Neural cell (in vitro differentiated cells): ENCODE results near the gene RPS6KA5. TPM values are rescaled to one million over a fixed set of nuclear protein-coding genes. Genes with fewer than 3 reads are reported as not detected.

ENCODE experiments used
- H2AFZ ChIP-seq: fragments of 200-600, 300-800 bp; sonication (generic), shearing (Covaris generic); 2 replicates; pipeline ENCODE4 v1.6.0; 2014; ENCODE audit warnings: low read depth, mild to moderate bottlenecking, antibody characterized with exemption, low read length, moderate library complexity
- H3F3A ChIP-seq: fragments of 200-600 bp; shearing (Covaris generic); 2 replicates; pipeline ENCODE4 v1.6.1; 2016; ENCODE audit warnings: mild to moderate bottlenecking, moderate library complexity, mixed read lengths, antibody characterized with exemption, low read length; ENCODE audit not compliant: insufficient read depth, poor library complexity, severe bottlenecking
- H3K27ac ChIP-seq: fragments of 200-600, 300-800 bp; sonication (generic), shearing (Covaris generic); 2 replicates; pipeline ENCODE4 v1.5.1; 2014; ENCODE audit warnings: mild to moderate bottlenecking, low read length, moderate library complexity
- H3K27me3 ChIP-seq: fragments of 300-800, 200-600 bp; sonication (generic), shearing (Covaris generic); 2 replicates; pipeline ENCODE4 v1.6.0; 2014; ENCODE audit warnings: mild to moderate bottlenecking, low read depth, low read length, moderate library complexity; ENCODE audit not compliant: insufficient read depth
- H3K36me3 ChIP-seq: fragments of 300-800, 200-600 bp; sonication (generic), shearing (Covaris generic); 2 replicates; pipeline ENCODE4 v1.5.1; 2014; ENCODE audit warnings: mild to moderate bottlenecking, antibody characterized with exemption, low read length, moderate library complexity; ENCODE audit not compliant: insufficient read depth
- H3K4me2 ChIP-seq: fragments of 300-800, 200-600 bp; sonication (generic), shearing (Covaris generic); 2 replicates; pipeline ENCODE4 v1.6.0; 2014; ENCODE audit warnings: mild to moderate bottlenecking, low read length
- H3K4me3 ChIP-seq: fragments of 300-800, 200-600 bp; sonication (generic), shearing (Covaris generic); 2 replicates; pipeline ENCODE4 v1.5.1; 2014; ENCODE audit warnings: mild to moderate bottlenecking, low read length, moderate library complexity
- H3K79me2 ChIP-seq: fragments of 200-600 bp; shearing (Covaris generic); replicated peaks from 2 replicates; pipeline ENCODE4 v1.6.0; 2014; ENCODE audit warnings: mild to moderate bottlenecking, low read length, moderate library complexity; ENCODE audit not compliant: insufficient read depth
- H3K9ac ChIP-seq: fragments of 300-800, 200-600 bp; sonication (generic), shearing (Covaris generic); 2 replicates; pipeline ENCODE4 v1.6.1; 2016; ENCODE audit warnings: mild to moderate bottlenecking, low read length, mixed read lengths
- H3K9me2 ChIP-seq: fragments of 200-600 bp; shearing (Covaris generic); 2 replicates; pipeline ENCODE4 v1.6.1; 2016; ENCODE audit warnings: mild to moderate bottlenecking, low read length, mixed read lengths; ENCODE audit not compliant: insufficient read depth
- H3K9me3 ChIP-seq: fragments of 200-600, 300-800 bp; sonication (generic), shearing (Covaris generic); 2 replicates; pipeline ENCODE4 v1.6.1; 2016; ENCODE audit warnings: mild to moderate bottlenecking, mixed run types, low read length, moderate library complexity, mixed read lengths
- H4K20me1 ChIP-seq: fragments of 200-600 bp; shearing (Covaris generic); 2 replicates; pipeline ENCODE4 v1.6.1; 2016; ENCODE audit warnings: mild to moderate bottlenecking, mixed run types; ENCODE audit not compliant: insufficient read depth
- EP300 ChIP-seq: fragments of 450-650 bp; conservative IDR thresholded peaks from 2 replicates; pipeline ENCODE4 v1.6.1; 2014; ENCODE audit warnings: antibody characterized with exemption, mild to moderate bottlenecking, moderate library complexity; ENCODE audit not compliant: poor library complexity, severe bottlenecking
- EZH2 ChIP-seq: fragments of 200-600, 300-800 bp; shearing (Covaris generic), sonication (generic); IDR thresholded peaks from 2 replicates; pipeline ENCODE4 v1.6.1; 2014; ENCODE audit warnings: antibody characterized with exemption, low read length, borderline replicate concordance, mild to moderate bottlenecking; ENCODE audit not compliant: insufficient read depth, poor library complexity, severe bottlenecking
- MXI1 ChIP-seq: fragments of 450-650 bp; conservative IDR thresholded peaks from 2 replicates; pipeline ENCODE4 v1.6.1; 2014; ENCODE audit warnings: antibody characterized with exemption, mild to moderate bottlenecking; ENCODE audit not compliant: poor library complexity, severe bottlenecking
- POLR2AphosphoS5 ChIP-seq: IDR thresholded peaks from 2 replicates; pipeline ENCODE4 v1.6.1; 2012
- RAD21 ChIP-seq: fragments of 450-650 bp; conservative IDR thresholded peaks from 2 replicates; pipeline ENCODE4 v1.6.1; 2014; ENCODE audit warnings: antibody characterized with exemption, mild to moderate bottlenecking, moderate library complexity
- SMC3 ChIP-seq: fragments of 450-650 bp; conservative IDR thresholded peaks from 2 replicates; pipeline ENCODE4 v1.6.1; 2014; ENCODE audit warnings: antibody characterized with exemption, mild to moderate bottlenecking, moderate library complexity; ENCODE audit not compliant: poor library complexity
- TAF1 ChIP-seq: IDR thresholded peaks from 2 replicates; pipeline ENCODE4 v1.6.1; 2012; ENCODE audit warnings: low read depth
- polyA plus RNA-seq: library from polyadenylated mRNA; depleted of rRNA; stranded (reverse); fragments of >200 nt; gene quantifications from 2 replicates; pipeline ENCODE4 v1.2.3, GENCODE V29; 2014
- TF ChIP-seq, protein P1 (sequence below): fragments of 450-650 bp; IDR thresholded peaks from 2 replicates; pipeline ENCODE4 v1.5.1; 2014; ENCODE audit warnings: antibody characterized with exemption, mild to moderate bottlenecking, moderate library complexity; ENCODE audit not compliant: poor library complexity, severe bottlenecking
- TF ChIP-seq, protein P2 (sequence below): IDR thresholded peaks from 2 replicates; pipeline ENCODE4 v1.6.1; 2012; ENCODE audit warnings: borderline replicate concordance

The RPS6KA5 gene
- polyA plus RNA-seq, 1 donor from 2014 or later, result 6.3 TPM

- TF ChIP-seq MXI1, result no peak
- no peak for TF ChIP-seq TAF1
- TF ChIP-seq, protein P1, sequence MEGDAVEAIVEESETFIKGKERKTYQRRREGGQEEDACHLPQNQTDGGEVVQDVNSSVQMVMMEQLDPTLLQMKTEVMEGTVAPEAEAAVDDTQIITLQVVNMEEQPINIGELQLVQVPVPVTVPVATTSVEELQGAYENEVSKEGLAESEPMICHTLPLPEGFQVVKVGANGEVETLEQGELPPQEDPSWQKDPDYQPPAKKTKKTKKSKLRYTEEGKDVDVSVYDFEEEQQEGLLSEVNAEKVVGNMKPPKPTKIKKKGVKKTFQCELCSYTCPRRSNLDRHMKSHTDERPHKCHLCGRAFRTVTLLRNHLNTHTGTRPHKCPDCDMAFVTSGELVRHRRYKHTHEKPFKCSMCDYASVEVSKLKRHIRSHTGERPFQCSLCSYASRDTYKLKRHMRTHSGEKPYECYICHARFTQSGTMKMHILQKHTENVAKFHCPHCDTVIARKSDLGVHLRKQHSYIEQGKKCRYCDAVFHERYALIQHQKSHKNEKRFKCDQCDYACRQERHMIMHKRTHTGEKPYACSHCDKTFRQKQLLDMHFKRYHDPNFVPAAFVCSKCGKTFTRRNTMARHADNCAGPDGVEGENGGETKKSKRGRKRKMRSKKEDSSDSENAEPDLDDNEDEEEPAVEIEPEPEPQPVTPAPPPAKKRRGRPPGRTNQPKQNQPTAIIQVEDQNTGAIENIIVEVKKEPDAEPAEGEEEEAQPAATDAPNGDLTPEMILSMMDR, result no peak
- no peak for TF ChIP-seq RAD21
- TF ChIP-seq POLR2AphosphoS5, result no peak
- no peak for TF ChIP-seq SMC3
- no peak for TF ChIP-seq EP300
- TF ChIP-seq, protein P2, sequence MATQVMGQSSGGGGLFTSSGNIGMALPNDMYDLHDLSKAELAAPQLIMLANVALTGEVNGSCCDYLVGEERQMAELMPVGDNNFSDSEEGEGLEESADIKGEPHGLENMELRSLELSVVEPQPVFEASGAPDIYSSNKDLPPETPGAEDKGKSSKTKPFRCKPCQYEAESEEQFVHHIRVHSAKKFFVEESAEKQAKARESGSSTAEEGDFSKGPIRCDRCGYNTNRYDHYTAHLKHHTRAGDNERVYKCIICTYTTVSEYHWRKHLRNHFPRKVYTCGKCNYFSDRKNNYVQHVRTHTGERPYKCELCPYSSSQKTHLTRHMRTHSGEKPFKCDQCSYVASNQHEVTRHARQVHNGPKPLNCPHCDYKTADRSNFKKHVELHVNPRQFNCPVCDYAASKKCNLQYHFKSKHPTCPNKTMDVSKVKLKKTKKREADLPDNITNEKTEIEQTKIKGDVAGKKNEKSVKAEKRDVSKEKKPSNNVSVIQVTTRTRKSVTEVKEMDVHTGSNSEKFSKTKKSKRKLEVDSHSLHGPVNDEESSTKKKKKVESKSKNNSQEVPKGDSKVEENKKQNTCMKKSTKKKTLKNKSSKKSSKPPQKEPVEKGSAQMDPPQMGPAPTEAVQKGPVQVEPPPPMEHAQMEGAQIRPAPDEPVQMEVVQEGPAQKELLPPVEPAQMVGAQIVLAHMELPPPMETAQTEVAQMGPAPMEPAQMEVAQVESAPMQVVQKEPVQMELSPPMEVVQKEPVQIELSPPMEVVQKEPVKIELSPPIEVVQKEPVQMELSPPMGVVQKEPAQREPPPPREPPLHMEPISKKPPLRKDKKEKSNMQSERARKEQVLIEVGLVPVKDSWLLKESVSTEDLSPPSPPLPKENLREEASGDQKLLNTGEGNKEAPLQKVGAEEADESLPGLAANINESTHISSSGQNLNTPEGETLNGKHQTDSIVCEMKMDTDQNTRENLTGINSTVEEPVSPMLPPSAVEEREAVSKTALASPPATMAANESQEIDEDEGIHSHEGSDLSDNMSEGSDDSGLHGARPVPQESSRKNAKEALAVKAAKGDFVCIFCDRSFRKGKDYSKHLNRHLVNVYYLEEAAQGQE, result no peak
- no peak for TF ChIP-seq EZH2
- no peaks in the 10 kb centered on the region for H3K36me3 ChIP-seq
- no peaks in the 10 kb centered on the region for H3K79me2 ChIP-seq
- no peaks in the 10 kb centered on the region for H4K20me1 ChIP-seq
- no peaks in the 10 kb centered on the region for H3K9me3 ChIP-seq
- H3K27ac ChIP-seq, result no peak overlapping the region
- no peaks in the 10 kb centered on the region for H3K9me2 ChIP-seq
- no peak overlapping the region for H2AFZ ChIP-seq
- no peaks in the 10 kb centered on the region for H3F3A ChIP-seq
- no peak overlapping the region for H3K9ac ChIP-seq
- H3K27me3 ChIP-seq, result no peaks in the 10 kb centered on the region
- no peak overlapping the region for H3K4me3 ChIP-seq
- H3K4me2 ChIP-seq, result no peak overlapping the region
Measured at GRCh38 chr14:91046488-91047072, 13.9 kb downstream of the RPS6KA5 start.

- Histone ChIP-seq H4K20me1 (no peaks in the 10 kb centered on the region), H3K9me3 (no peaks in the 10 kb centered on the region), H3K27me3 (no peaks in the 10 kb centered on the region), H3K79me2 (no peaks in the 10 kb centered on the region), H3K4me2 (no peak overlapping the region), H3F3A (no peaks in the 10 kb centered on the region), H3K4me3 (no peak overlapping the region), H3K36me3 (no peaks in the 10 kb centered on the region), H3K9me2 (no peaks in the 10 kb centered on the region), H2AFZ (no peak overlapping the region), H3K27ac (no peak overlapping the region), H3K9ac (no peak overlapping the region)
- TF ChIP-seq MXI1 (no peak), EP300 (no peak), EZH2 (no peak)
Measured at GRCh38 chr14:91041450-91041849, 19.0 kb downstream of the RPS6KA5 start.
